ENCODE measurements around the gene PTCH1. TPM values are rescaled to one million over a fixed set of nuclear protein-coding genes. Genes with fewer than 3 reads are reported as not detected.

The PTCH1 gene
- total RNA-seq, 4 donors from 2014 or later: 4.2 to 6.9 (median 5.2) TPM

- Histone ChIP-seq H3K9me3 (no peaks in the 10 kb centered on the region), H3K27me3 (no peaks in the 10 kb centered on the region), H3K4me1 (no peaks in the 10 kb centered on the region), H3K4me3 (no peak overlapping the region), H3K36me3 (no peaks in the 10 kb centered on the region), H3K27ac (no peak overlapping the region)
- TF ChIP-seq POLR2A (IDR thresholded peaks at IDR 0.05) (no peak), CTCF (IDR thresholded peaks at IDR 0.05 in 4 of 5, conservative IDR thresholded peaks at IDR 0.05 in 1 of 5) (no peak)
- no peak for DNase-seq
- ATAC-seq: no peak
- in situ Hi-C loops (cut with MboI; ENCODE audit: low sequenced_read_pairs in 4 of 4) (no loop called here), intact Hi-C loops (cut with DNase I; ENCODE audit: low total_unique reads) (no loop called here)
Observed at GRCh38 chr9:95411054-95411892, 105.5 kb downstream of the PTCH1 start.

- TF ChIP-seq CTCF (IDR thresholded peaks at IDR 0.05 in 4 of 5, conservative IDR thresholded peaks at IDR 0.05 in 1 of 5): no peak
- Histone ChIP-seq H3K36me3 (no peaks in the 10 kb centered on the region), H3K9me3 (no peaks in the 10 kb centered on the region), H3K27ac (no peak overlapping the region), H3K27me3 (no peaks in the 10 kb centered on the region), H3K4me3 (no peak overlapping the region), H3K4me1 (no peaks in the 10 kb centered on the region)
- DNase-seq (no peak), ATAC-seq (no peak)
- intact Hi-C loops (cut with DNase I; ENCODE audit: low total_unique reads): no loop called here
- in situ Hi-C loops (cut with MboI; ENCODE audit: low sequenced_read_pairs in 4 of 4): no loop called here
Observed at GRCh38 chr9:95409650-95410426, 106.9 kb downstream of the PTCH1 start.

- Histone ChIP-seq H3K9me3 (no peaks in the 10 kb centered on the region), H3K27me3 (no peaks in the 10 kb centered on the region), H3K27ac (no peak overlapping the region), H3K36me3 (no peaks in the 10 kb centered on the region), H3K4me3 (no peak overlapping the region), H3K4me1 (no peaks in the 10 kb centered on the region)
- ATAC-seq: no peak
- no peak for TF ChIP-seq CTCF (IDR thresholded peaks at IDR 0.05 in 4 of 5, conservative IDR thresholded peaks at IDR 0.05 in 1 of 5)
- TF ChIP-seq POLR2A (IDR thresholded peaks at IDR 0.05): no peak
- in situ Hi-C loops (cut with MboI; ENCODE audit: low sequenced_read_pairs in 4 of 4): no loop called here
- intact Hi-C loops (cut with DNase I; ENCODE audit: low total_unique reads): no loop called here
- DNase-seq: no peak
Observed at GRCh38 chr9:95407524-95407923, 109.2 kb downstream of the PTCH1 start.

GRCh38 chr9:95406121-95406520 is 110.7 kb downstream of the PTCH1 start:
- H3K9me3 ChIP-seq: no peaks in the 10 kb centered on the region
- H3K27ac ChIP-seq: no peak overlapping the region
- ATAC-seq: no peak
- H3K4me3 ChIP-seq: no peak overlapping the region
- intact Hi-C loops (cut with DNase I; ENCODE audit: low total_unique reads) (no loop called here), in situ Hi-C loops (cut with MboI; ENCODE audit: low sequenced_read_pairs in 4 of 4) (no loop called here)
- no peak for DNase-seq
- TF ChIP-seq CTCF (IDR thresholded peaks at IDR 0.05 in 4 of 5, conservative IDR thresholded peaks at IDR 0.05 in 1 of 5): no peak
- no peak for TF ChIP-seq POLR2A (IDR thresholded peaks at IDR 0.05)
- no peaks in the 10 kb centered on the region for H3K36me3 ChIP-seq
- no peaks in the 10 kb centered on the region for H3K4me1 ChIP-seq
- H3K27me3 ChIP-seq: no peaks in the 10 kb centered on the region
